GM12878 (cell line): ENCODE results near the gene CDK13. TPM values are rescaled to one million over a fixed set of nuclear protein-coding genes. Genes with fewer than 3 reads are reported as not detected.

ENCODE experiments used
- ATAC-seq: fragments of 200-7000 bp; cut with Tn5 transposase; 3 replicates; pipeline ENCODE4 v1.9.1; 2020; ENCODE audit warnings: mild to moderate bottlenecking, moderate library complexity
- BruUV-seq: library from RNA; stranded (reverse); fragments of 400-500 nt; replicated peaks from 2 replicates; lab custom pipeline; 2021; lab: Mats Ljungman, UMichigan
- CTCF ChIA-PET: fragments of 300-600 bp; sonication (Branson Sonifier 250); formaldehyde crosslinking; extraction: SDS; loops from one replicate; lab custom pipeline; 2021; ENCODE audit warnings: inconsistent platforms; lab: Yijun Ruan, JAX
- POLR2A ChIA-PET: fragments of 350-600 bp; formaldehyde crosslinking; extraction: SDS; loops from one replicate; lab custom pipeline; 2021; ENCODE audit warnings: inconsistent platforms; lab: Charles Lee
- RAD21 ChIA-PET: fragments of 300-600 bp; sonication (Branson Sonifier 250); formaldehyde crosslinking; loops from one replicate; lab custom pipeline; 2023; ENCODE audit warnings: antibody characterized with exemption; ENCODE audit not compliant: unreplicated experiment; lab: Charles Lee
- SMC1A ChIA-PET: fragments of 300-600 bp; sonication (Branson Sonifier 250); formaldehyde crosslinking; loops from one replicate; lab custom pipeline; 2023; ENCODE audit not compliant: unreplicated experiment, uncharacterized antibody; lab: Charles Lee
- DNase-seq: peaks from one replicate; pipeline ENCODE4 v3.0.0-alpha.2; 2011; ENCODE audit warnings: low read depth, low spot score
- FAIRE-seq: peaks from 3 replicates; lab custom pipeline; 2011; peaks lifted over from hg19 to GRCh38; lab: Jason Lieb, UNC
- H2AFZ ChIP-seq: 2 replicates; pipeline ENCODE4 v1.6.0; 2011; ENCODE audit warnings: low read depth, low read length, control low read depth; ENCODE audit not compliant: control insufficient read depth
- H3K27ac ChIP-seq: 2 replicates; pipeline ENCODE4 v1.5.1; 2011; ENCODE audit warnings: control low read depth; ENCODE audit not compliant: control insufficient read depth, insufficient read depth
- H3K27me3 ChIP-seq, 2 experiments: replicated peaks in 1 of 2; 2 replicates each; pipeline versions ENCODE4 v1.6.0 to v1.6.1; 2011; ENCODE audit warnings: low read length in 1 of 2; ENCODE audit not compliant: control insufficient read depth in 2 of 2, insufficient read depth in 2 of 2
- H3K36me3 ChIP-seq, 2 experiments: 2 replicates each; pipeline ENCODE4 v1.5.1; 2011; ENCODE audit warnings: low read length in 1 of 2; ENCODE audit not compliant: control insufficient read depth in 2 of 2, insufficient read depth in 2 of 2
- H3K4me1 ChIP-seq: 2 replicates; pipeline ENCODE4 v1.6.1; 2011; ENCODE audit warnings: mild to moderate bottlenecking, low read length, moderate library complexity, mixed read lengths; ENCODE audit not compliant: control insufficient read depth, insufficient read depth
- H3K4me2 ChIP-seq: 2 replicates; pipeline ENCODE4 v1.6.0; 2011; ENCODE audit warnings: control low read depth; ENCODE audit not compliant: control insufficient read depth, insufficient read depth
- H3K4me3 ChIP-seq: fragments of 200-600 bp; sonication (generic); 2 replicates; pipeline ENCODE4 v1.5.1; 2016
- H3K79me2 ChIP-seq: 2 replicates; pipeline ENCODE4 v1.6.0; 2011; ENCODE audit warnings: low read length; ENCODE audit not compliant: control insufficient read depth, insufficient read depth
- H3K9ac ChIP-seq: 2 replicates; pipeline ENCODE4 v1.8.0; 2011; ENCODE audit warnings: low read length, control low read depth, mixed read lengths; ENCODE audit not compliant: control insufficient read depth, insufficient read depth
- H3K9me3 ChIP-seq: replicated peaks from 3 replicates; pipeline ENCODE4 v1.5.1; 2011; ENCODE audit warnings: mild to moderate bottlenecking, low read length; ENCODE audit not compliant: control insufficient read depth, insufficient read depth
- H4K20me1 ChIP-seq: 2 replicates; pipeline ENCODE4 v1.6.0; 2011; ENCODE audit not compliant: control insufficient read depth, insufficient read depth
- IKZF1 ChIP-seq: fragments of 450-650 bp; conservative IDR thresholded peaks from 2 replicates; pipeline ENCODE4 v1.6.1; 2017; ENCODE audit warnings: antibody characterized with exemption, mild to moderate bottlenecking
- MYC ChIP-seq: IDR thresholded peaks from 2 replicates; pipeline ENCODE4 v1.6.1; 2011; ENCODE audit warnings: mild to moderate bottlenecking, low read length, moderate library complexity, inconsistent platforms; ENCODE audit not compliant: insufficient read depth, insufficient replicate concordance, insufficient read length, severe bottlenecking
- RAD51 ChIP-seq: fragments of 450-650 bp; IDR thresholded peaks from 2 replicates; pipeline ENCODE4 v1.6.1; 2016; ENCODE audit warnings: moderate library complexity, mild to moderate bottlenecking, inconsistent platforms
- RCOR1 ChIP-seq: conservative IDR thresholded peaks from 2 replicates; pipeline ENCODE4 v1.6.1; 2012; ENCODE audit warnings: low read depth, low read length, improper control_type of control experiment
- TCF12 ChIP-seq: IDR thresholded peaks from 2 replicates; pipeline ENCODE4 v1.6.1; 2011; ENCODE audit warnings: low read depth, mild to moderate bottlenecking, low read length
- TCF7 ChIP-seq: IDR thresholded peaks from 2 replicates; pipeline ENCODE4 v1.6.1; 2014; ENCODE audit warnings: antibody characterized with exemption, borderline replicate concordance
- YBX1 ChIP-seq: fragments of 450-650 bp; IDR thresholded peaks from 2 replicates; pipeline ENCODE4 v1.6.1; 2016; ENCODE audit warnings: antibody characterized with exemption
- ZBTB33 ChIP-seq: fragments of 450-650 bp; IDR thresholded peaks from 2 replicates; pipeline ENCODE4 v1.6.1; 2017; ENCODE audit warnings: mild to moderate bottlenecking
- WGBS: methylation state at CpG from one replicate; pipeline ENCODE4 v1.1.6; 2016; ENCODE audit warnings: low lambda C conversion rate; ENCODE audit not compliant: insufficient replicate concordance, insufficient coverage; ENCODE audit errors: missing lambda C conversion rate; 5-methylcytosine and 5-hydroxymethylcytosine counted together
- in situ Hi-C: fragments of 300-500 bp; cut with MboI; formaldehyde crosslinking; loops from 9 replicates; pipeline ENCODE4 v1.14.3; 2018; ENCODE audit warnings: mixed read lengths
- intact Hi-C: fragments of 100-400 bp; cut with micrococcal nuclease; formaldehyde crosslinking; loops from one replicate; pipeline ENCODE4 v1.14.2; 2022; ENCODE audit not compliant: unreplicated experiment
- polyA plus RNA-seq, 11 experiments: library from polyadenylated mRNA; depleted of rRNA in 4 of 11; unstranded in 6 of 11; stranded (reverse) in 5 of 11; fragments of >200 nt; fragmentation: Nextera tagmentation in 4 of 11; fragmentation: Illumina TruSeq in 1 of 11; extraction: Ambion mirVana in 4 of 11; extraction: Trizol in 1 of 11; gene quantifications; 1 replicate in 1 of 11; 2 replicates in 10 of 11; pipeline versions ENCODE4 v1.2.1 to v1.2.3, GENCODE V29; 2011 to 2016; ENCODE audit warnings: inconsistent platforms in 2 of 11, missing spikeins in 2 of 11, low read depth in 1 of 11
- total RNA-seq, 4 experiments: library from RNA; depleted of rRNA in 3 of 4; stranded (reverse); fragments of >200 nt in 3 of 4; fragmentation: Illumina TruSeq in 1 of 4; extraction: Trizol in 1 of 4; gene quantifications; 2 replicates each; pipeline versions ENCODE4 v1.2.1 to v1.2.3, GENCODE V29; 2013 to 2021
- TF ChIP-seq, protein P1 (sequence below): fragments of 450-650 bp; IDR thresholded peaks from 2 replicates; pipeline ENCODE4 v1.6.1; 2014; ENCODE audit warnings: mild to moderate bottlenecking
- TF ChIP-seq, protein P2 (sequence below): fragments of 450-650 bp; IDR thresholded peaks from 2 replicates; pipeline ENCODE4 v1.6.1; 2016; ENCODE audit warnings: mild to moderate bottlenecking
- TF ChIP-seq, protein P3 (sequence below): IDR thresholded peaks from 2 replicates; pipeline ENCODE4 v1.6.1; 2012; ENCODE audit warnings: low read length, inconsistent platforms

Gene CDK13
- total and polyA plus RNA-seq, 10 of the 15 experiments (the other 5 are each of a cell fraction or from before 2014, with no cell fraction given) = 10.8 to 44.4 (median 28.0) TPM

GRCh38 chr7:40102897-40103296 is 152.8 kb downstream of the CDK13 start (continued):
- TF ChIP-seq RCOR1 (no peak), ZBTB33 (no peak), TCF7 (no peak), RAD51 (no peak)
- TF ChIP-seq, protein P1, sequence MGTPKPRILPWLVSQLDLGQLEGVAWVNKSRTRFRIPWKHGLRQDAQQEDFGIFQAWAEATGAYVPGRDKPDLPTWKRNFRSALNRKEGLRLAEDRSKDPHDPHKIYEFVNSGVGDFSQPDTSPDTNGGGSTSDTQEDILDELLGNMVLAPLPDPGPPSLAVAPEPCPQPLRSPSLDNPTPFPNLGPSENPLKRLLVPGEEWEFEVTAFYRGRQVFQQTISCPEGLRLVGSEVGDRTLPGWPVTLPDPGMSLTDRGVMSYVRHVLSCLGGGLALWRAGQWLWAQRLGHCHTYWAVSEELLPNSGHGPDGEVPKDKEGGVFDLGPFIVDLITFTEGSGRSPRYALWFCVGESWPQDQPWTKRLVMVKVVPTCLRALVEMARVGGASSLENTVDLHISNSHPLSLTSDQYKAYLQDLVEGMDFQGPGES = no peak

GRCh38 chr7:40105879-40106473 is 155.9 kb downstream of the CDK13 start:
- Histone ChIP-seq H3K79me2 (no peaks in the 10 kb centered on the region), H3K9me3 (no peaks in the 10 kb centered on the region), H2AFZ (no peak overlapping the region), H3K9ac (no peak overlapping the region), H4K20me1 (no peaks in the 10 kb centered on the region), H3K4me3 (no peak overlapping the region), H3K4me1 (no peaks in the 10 kb centered on the region), H3K27me3 (no peaks in the 10 kb centered on the region), H3K27ac (no peak overlapping the region), H3K4me2 (no peak overlapping the region), H3K36me3 (no peaks in the 10 kb centered on the region)
- in situ Hi-C loops (no loop called here), intact Hi-C loops (no loop called here)
- WGBS = 99% methylated on average over 4 of the region's 4 CpGs
- ChIA-PET RAD21 (no interaction called here), CTCF (no interaction called here), SMC1A (no interaction called here), POLR2A (no interaction called here)
- BruUV-seq = no TSS peak
- no peak for ATAC-seq
- no peak for FAIRE-seq
- no peak for DNase-seq
- TF ChIP-seq YBX1 = no peak
- TF ChIP-seq IKZF1 = no peak
- TF ChIP-seq, protein P2, sequence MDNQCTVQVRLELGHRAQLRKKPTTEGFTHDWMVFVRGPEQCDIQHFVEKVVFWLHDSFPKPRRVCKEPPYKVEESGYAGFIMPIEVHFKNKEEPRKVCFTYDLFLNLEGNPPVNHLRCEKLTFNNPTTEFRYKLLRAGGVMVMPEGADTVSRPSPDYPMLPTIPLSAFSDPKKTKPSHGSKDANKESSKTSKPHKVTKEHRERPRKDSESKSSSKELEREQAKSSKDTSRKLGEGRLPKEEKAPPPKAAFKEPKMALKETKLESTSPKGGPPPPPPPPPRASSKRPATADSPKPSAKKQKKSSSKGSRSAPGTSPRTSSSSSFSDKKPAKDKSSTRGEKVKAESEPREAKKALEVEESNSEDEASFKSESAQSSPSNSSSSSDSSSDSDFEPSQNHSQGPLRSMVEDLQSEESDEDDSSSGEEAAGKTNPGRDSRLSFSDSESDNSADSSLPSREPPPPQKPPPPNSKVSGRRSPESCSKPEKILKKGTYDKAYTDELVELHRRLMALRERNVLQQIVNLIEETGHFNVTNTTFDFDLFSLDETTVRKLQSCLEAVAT = no peak
- TF ChIP-seq MYC = no peak
- TF ChIP-seq TCF12 = no peak
- TF ChIP-seq, protein P1 = no peak
- TF ChIP-seq, protein P3, sequence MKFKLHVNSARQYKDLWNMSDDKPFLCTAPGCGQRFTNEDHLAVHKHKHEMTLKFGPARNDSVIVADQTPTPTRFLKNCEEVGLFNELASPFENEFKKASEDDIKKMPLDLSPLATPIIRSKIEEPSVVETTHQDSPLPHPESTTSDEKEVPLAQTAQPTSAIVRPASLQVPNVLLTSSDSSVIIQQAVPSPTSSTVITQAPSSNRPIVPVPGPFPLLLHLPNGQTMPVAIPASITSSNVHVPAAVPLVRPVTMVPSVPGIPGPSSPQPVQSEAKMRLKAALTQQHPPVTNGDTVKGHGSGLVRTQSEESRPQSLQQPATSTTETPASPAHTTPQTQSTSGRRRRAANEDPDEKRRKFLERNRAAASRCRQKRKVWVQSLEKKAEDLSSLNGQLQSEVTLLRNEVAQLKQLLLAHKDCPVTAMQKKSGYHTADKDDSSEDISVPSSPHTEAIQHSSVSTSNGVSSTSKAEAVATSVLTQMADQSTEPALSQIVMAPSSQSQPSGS = no peak
